GM19328 (cell line): ENCODE results near the gene RPIA.
A peak's percentile ranks its signal among the peaks of the same experiment; 100 is the strongest.
"Not testable (repeated sequence)": the region's sequence is repeated elsewhere in the genome, so short reads cannot be mapped to it uniquely, and the experiment has no call there.

Source experiments
- ATAC-seq: cut with Tn5 transposase; IDR thresholded peaks from one replicate; pipeline ENCODE4 v1.9.1; 2021; ENCODE audit warnings: mild to moderate bottlenecking, moderate library complexity; ENCODE audit not compliant: unreplicated experiment

Gene RPIA

DNA sequence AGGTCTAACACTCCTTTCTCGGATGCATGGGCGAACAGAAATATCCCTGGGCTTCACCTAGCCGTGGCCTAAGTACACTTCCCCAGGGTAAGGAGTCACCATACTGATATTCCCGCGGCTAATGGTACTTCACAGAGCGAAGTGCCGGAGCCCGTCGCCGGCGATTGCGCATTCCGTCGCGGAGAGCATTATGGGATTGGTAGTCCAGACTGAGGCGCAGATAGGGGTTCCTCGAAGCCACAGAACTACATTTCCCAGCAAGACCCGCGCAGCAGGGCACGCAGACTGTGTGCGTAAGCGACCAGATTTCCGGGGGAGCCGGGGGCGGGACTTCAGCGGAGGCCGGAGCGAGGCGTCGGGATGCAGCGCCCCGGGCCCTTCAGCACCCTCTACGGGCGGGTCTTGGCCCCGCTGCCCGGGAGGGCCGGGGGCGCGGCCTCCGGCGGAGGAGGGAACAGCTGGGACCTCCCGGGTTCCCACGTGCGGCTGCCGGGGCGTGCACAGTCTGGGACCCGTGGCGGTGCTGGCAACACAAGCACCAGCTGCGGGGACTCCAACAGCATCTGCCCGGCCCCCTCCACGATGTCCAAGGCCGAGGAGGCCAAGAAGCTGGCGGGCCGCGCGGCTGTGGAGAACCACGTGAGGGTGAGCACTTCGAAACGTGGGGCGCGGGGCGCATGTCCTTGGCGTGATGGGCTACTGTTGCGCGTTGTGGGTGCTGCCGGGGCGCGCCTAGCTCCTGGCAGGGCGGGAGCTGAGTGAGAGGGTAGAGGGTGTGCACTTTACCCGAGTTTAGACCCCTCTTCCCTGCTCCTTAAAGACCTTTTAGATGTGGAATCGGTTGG, at the start of gene RPIA:
Gene RPIA, plus strand, starts transcription at position 335 of the 845 bp plus-strand sequence. Its CDS starts 26 bp downstream, at position 361.
- peak; percentile 97 for ATAC-seq

DNA sequence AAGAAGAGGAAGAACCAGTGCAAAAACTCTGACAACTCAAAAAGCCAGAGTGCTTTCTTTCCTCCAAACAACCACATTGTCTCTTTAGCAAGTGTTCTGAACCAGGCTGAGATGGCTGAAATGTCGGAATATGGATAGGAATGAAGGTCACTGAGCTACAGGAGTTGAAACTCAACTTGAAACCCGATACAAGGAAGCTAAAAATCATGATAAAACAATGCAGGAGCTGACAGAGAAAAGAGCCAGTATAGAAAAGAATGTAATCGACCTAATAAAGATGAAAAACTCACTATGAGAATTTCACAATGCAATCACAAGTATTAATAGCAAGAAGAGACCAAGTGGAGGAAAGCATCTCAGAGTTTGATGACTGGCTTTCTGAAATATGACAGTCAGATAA, 49.2 kb upstream of the RPIA start:
- ATAC-seq: no peak

DNA sequence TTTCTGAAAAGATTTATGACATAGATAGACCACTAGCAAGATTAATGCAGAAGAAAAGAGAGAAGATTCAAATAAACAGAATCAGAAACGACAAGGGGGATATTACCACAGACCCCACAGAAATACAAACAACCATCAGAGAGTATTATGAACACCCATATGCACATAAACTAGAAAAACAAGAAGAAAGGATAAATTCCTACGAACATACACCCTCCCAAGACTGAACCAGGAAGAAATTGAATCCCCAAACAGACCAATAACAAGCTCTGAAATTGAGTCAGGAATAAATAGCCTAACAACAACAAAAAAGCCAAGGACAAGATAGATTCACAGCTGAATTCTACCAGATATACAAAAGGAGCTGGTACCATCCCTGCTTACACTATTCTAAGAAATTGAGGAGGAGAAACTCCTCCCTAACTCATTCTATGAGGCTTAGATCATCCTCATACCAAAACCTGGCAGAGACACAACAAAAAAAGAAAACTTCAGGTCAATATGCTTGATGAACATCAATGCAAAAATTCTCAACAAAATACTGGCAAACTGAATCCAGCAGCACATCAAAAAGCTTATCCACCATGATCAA, 46.1 kb upstream of the RPIA start:
- ATAC-seq: not testable (repeated sequence)

DNA sequence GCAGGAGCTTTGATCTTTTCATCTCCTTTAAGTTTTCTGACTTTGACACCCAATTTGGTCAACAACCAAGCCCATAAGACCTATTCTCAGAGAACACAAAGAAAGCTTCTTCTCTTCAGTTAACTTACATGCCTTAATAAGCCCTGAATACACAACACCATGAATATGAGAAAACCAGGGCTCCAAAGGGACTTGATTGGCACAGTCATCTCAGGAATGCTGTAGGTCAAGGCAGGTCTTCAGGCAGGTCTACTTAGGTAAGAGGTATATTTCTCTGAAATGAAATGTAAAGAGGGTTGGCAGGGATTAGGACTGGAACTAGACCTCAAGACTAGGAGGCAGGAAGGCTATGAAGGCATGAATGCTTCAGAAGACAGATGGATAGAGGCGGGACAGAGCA, 39.8 kb upstream of the RPIA start:
- ATAC-seq: no peak

DNA sequence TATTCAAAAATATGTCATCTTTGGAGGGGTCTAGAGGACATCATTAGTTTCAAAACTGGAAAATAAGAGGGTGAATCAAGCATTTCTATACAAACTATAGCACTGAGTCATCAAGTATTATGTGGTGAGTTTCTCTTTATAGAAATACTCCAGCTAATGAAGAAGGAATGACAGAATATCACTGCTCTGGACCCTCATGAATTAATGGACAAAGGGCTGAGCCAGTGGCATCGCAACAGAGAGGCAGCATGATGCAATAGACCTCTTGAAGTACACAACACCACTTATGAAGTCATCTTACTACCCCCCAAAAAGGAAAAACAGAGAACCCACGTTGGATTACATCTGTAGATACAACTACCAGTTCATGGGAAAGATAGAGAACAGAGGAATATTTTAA, 36.8 kb upstream of the RPIA start:
- no peak for ATAC-seq

DNA sequence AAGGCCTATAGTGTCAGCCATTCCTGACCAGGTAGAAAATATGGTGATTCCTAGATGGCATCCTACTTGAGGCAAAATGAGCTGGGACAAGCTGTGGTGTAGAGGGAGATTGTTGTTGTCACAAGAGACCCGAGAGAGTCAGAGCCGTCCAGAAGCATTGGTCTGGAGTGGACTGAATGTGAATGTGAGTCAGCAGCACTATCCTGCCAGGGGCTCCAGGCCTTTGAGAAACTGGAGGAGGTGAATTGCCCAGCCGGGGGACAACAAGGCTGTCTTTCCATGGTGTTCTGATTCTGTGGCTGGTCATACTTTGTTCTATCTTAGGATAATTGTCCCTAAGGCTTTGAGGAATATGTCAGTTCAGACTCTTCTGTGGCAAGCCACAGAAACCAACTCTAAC, 34.8 kb upstream of the RPIA start:
- ATAC-seq: no peak

DNA sequence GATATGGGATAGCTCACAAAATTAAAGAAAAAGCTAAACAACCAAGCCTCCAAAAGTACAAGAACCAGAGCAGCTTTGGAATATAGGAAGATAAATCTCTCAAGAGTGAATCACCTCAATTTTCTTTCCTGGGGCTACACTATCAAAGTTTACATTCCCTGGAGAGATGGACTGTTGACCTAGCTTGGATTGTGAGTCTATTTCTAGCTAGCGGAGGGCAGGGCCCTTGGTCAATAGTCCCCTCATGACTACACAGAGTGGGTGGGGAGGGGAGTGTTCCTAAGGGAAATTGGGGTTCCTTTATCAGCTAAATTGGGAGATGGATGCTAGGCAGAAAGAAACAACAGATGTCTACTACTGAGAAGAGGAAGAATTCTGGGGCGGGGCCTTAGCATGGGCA, 34.3 kb upstream of the RPIA start:
- ATAC-seq: no peak

DNA sequence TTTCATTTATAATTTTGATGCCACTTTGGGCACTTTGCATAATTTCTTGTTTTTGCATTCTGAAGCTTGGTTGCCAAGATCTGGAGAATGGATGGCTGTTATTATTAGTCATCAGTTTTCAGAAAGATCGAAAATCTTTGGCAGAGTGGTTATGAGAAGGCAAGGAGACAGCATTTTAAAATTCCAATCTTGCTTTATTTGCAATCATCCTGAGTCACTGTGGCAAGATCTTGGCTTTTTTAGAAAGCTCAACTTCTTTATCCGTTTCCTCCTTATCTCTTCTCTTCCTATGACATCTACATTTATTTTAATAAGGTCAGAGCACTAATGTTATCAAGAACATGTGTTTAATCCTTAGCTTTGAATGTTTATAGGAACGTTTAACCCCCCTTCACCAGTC, 33.1 kb upstream of the RPIA start:
- ATAC-seq: no peak

DNA sequence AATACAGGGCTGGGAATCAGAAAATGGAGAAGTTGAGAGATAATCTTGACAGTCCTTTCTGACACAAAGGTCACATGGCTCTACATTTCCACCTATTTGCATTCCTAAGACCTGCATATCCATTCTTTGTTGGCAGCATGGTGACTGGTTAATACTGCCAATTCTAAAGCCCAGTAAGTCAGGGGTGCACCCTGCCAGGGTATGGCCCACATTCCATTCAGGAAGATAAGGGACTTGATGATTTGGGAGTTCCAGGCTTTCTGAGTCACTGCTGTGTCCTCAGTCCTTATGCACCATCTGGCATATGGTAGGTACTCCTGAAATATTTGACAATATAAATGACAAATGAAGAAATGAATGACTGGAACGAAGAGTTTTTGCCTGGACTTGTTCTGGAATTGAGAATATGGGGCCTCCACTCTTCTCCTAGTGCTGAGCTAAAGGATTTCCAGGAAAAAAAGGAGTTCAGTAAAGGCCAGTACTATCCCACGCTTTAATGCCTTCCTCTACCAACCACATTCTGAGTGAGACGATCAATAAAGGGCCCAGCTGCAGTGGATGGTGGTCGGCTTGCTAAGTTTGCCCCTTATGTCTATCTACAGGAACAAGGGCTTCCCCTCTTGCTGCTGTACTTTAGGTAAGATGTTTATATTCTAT, 32.5 kb upstream of the RPIA start:
- ATAC-seq: no peak

DNA sequence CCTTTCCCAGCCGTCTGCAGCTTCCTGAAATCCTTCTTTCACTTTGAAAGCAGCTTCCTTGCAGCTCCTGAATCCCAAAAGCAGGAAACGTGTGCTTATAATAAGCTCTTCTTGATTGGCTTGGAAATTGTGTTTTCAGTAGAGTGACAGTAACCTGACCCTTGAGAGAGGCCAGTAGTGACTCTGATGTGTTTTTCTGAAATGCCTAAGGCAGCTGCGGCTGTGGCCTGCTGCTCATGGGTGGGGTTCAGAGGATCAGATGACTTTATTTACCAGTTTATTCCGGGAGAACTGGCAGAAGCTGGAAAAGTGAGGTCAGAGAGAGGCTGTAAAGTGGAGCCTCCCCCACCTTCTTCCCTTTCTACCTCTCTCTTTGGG, 31.9 kb upstream of the RPIA start:
- no peak for ATAC-seq

DNA sequence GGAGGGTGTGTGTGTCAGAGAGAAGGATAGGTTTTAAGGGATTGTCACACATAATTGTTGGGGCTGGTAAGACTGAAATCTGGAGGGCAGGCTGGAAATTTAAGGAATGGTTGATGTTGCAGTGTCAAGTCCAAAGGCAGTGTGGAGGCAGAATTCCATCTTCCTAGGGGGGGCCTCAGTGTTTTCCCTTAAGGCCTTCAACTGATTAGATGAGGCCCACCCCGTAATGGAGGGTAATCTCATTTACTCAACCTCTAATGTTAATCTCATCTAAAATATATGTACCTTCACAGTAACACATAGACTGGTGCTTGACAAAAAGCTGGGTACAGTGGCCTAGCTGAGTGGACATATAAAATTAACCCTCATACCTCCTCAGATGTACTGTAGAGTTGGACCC, 30.9 kb upstream of the RPIA start:
- no peak for ATAC-seq

DNA sequence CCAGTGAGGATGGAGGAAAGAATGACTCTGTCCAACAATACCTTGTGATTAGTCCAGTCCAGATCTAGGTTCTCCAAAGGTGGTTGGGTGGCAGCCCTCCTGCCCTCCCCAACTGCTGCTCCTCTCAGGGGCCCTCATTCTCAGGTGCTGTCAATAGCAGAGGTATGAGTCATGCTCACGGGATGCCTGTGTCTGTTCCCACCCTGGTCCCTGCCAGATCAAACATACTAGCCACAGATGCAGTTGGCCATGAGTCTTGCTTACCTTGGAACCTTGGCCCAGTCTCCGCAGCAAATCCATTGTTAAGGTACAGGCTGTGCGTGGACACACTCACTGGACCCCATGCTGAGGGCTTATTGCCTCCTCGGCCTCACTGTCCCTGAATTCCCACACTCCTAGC, 24.9 kb upstream of the RPIA start:
- ATAC-seq: no peak

DNA sequence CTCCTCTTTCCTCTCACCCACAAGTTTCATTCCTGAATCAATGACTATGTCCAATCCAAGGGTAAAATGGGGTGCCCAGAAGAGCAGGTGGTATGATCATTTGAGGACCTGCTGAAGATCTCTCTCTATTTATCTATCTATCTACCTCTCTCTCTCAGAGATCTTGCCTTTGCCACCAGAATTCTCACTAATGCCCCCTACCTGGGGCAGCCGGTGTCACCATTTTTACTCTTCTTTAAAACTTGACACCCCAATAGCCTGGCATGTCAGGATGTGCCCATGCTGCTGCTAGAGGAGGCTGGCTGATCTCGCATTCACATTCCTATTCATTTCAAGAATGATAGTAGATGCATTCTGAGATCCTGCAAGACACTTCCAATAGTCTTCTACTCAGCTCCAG, 24.3 kb upstream of the RPIA start:
- no peak for ATAC-seq

DNA sequence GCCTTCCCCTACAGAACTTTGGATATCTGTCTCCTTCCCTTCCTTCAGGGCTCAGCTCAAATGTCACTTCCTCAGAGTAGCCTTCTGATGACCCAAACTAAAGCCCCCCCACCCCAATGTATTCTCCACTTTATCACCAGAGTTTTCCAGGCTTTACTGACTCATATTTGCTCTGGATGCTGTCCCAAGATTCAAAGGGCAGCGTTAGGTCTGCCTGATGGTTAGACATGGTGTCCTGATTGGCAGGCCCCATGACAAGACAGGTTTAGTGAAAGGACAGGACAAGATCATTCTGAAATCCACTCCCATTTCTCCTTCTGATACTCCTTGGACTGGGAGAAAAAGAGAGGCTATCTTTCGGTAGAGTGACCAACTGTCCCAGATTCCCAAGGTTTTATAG, 22.6 kb upstream of the RPIA start:
- no peak for ATAC-seq

DNA sequence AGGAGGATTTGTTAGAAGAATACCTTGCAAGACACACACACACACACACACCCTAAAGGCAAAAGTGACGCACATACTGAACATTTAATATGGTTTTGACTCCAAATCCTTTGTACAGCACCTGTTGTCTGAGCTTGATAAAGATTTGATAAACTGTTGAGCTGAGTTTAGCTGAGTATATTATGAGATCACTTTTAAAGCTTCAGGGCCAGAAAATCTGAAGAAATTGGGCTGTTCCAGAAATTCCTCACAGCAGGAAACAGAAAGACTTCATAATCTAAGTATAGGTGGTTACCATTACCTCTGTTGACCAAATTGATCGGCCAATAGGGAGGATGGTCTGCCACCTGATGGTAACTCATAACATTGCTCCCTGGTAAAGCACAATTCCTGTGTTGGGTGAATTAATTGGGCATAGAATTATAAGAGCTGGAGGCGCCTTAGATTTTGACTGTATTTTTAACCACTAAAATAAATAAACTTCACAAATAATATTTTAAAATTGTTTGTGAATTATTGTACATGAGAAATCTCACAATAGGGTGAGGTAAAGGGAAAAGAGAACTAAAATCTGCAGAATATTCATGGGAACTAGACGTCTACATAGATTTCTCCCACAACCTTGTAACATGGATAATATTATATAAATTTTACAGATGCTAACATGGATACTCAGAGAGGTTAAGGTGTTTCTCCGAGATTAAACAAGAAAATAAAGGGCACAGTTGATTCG, 21.8 kb upstream of the RPIA start:
- no peak for ATAC-seq

DNA sequence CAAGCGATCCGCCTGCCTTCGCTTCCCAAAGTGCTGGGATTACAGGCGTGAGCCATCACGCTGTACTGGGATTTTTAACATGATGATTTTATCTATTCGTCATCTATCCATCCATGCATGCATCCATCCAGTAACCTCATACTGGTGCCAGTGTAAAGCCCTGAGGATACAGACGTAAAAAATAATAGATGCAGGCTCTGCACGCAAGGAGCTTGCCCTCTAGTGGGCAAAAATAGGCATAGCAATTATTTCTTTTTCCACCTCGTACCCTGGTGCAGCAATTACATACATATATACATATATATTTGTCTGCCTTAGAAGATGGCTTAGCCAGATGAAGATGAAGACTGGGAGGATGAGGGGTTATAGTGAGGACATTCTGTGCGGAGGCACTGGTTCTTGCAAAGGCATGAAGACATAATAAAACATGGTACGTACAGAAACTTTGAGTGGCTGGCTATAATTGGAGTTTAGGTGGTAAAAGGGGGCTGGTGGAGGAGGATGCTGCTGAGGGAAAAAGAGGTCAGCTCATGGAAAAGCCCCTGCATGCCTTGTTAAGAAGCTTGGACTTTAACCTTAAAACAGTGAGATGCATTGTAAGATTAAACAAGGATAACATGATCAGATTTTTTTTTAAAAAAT, 19.6 kb upstream of the RPIA start:
- no peak for ATAC-seq

DNA sequence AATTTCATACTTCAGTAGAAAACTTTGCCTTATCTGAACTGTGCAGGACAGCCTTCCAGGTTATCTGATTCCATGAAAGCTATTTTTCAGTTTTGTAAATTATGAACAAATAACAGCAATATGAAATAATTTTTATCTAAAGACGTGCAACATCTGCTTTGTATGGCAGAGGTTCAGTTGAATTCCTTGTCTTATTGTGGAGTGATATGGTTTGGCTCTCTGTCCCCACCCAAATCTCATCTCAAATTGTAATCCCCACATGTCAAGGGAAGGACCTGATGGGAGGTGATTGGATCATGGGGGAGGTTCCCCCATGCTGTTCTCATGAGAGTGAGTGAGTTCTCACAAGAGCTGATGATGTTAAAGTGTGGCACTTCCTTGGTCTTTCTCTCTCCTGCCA, 18.1 kb upstream of the RPIA start:
- no peak for ATAC-seq

DNA sequence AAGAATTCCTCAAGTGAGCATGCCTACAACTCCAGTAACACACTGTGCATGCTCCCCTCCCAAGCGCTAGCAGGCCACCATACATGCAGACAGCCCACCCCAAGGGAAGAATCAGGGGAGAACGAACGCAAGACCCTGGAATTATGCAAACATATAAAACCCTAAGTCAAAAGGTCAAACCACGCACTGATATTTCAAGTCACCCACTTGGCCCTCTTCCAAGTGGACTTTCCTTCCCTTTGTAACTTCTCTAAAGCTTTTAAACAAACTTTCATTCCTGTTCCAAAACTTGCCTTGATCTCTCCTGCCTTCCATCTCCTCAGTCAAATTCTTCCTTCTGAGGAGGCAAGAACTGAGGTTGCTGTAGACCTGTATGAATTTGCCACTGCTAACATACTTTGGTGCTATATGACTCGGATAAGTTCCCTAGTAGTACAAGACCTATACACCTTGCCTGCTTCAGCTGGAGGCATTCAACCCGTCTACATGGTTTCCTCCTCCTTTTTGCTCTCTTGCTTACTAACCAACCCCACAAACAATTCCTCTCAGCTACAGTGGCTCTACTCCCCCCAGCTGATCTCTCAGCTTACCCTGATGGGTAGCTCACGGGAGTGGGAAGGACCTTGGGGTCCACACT, 11.1 kb upstream of the RPIA start:
- no peak for ATAC-seq

DNA sequence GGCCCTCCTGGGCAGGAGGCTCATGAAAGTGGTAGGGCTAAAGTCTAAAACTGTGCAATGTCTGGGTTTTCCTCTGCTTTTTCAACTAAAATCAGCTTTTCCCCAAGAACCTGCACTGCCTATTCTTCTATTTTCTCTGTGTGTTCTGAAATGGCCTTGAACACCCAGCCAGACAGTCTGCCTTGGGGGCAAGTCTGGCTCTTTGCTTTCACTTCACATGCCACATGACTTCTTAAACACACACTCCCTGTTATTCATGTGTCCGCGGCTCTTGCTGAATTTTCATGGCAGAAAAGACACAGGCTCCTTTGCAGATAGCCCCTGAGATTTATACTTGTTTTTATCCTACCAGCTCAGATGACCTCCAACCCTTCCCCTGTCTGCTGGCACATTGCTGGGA, 10.6 kb upstream of the RPIA start:
- no peak for ATAC-seq

DNA sequence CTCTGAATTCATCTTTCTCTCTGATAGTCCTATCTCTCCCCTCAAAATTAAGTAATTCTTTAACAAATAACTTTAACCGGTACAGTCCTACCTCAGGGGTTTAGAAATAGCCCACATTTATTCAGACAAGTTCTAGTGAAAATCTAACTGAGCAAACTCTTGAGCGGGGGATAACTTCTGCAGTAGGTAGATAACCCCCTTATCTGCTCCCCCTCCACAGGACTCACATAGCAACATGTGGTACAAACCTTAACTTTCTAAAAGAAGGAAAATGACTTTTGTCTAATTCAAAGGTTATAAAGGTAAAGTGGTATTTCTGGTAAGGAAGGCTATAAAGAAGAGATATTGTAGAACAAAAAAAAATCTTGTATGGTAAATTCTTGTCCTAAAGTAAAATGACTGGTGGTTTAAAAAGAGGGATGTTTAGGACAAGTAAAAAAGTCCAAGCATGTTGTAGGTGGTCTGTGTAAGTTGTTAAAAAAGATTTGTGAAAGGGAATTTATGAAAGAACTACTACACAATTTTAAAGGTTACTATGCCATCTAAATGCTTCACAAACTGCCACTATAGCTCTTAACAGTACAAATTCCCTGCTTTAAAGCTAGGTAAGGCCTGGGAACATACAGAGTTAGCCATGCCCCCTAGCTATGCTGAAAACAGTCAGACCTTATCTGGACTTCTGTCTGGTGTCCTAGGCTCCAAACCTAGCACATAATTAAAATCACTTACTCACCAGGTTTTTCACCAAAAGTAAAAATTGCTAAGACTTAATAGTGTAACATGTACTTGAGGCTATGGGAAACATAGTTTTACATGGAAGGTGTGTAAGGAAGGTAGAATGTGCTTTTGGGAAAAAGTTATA, 8.1 kb upstream of the RPIA start:
- ATAC-seq: no peak
